Bronchial epithelial cell (primary cell): ENCODE results near the gene ITPRIP. TPM values are rescaled to one million over a fixed set of nuclear protein-coding genes. Genes with fewer than 3 reads are reported as not detected.

Source experiments
- DNase-seq: peaks from one replicate; pipeline ENCODE4 v3.0.0-alpha.2; 2010; ENCODE audit warnings: low read depth
- FAIRE-seq: peaks from 2 replicates; lab custom pipeline; 2011; peaks lifted over from hg19 to GRCh38; lab: Jason Lieb, UNC
- H3K27me3 ChIP-seq: 2 replicates; pipeline ENCODE4 v1.5.1; 2011; ENCODE audit warnings: low read length; ENCODE audit not compliant: control insufficient read depth, insufficient read depth
- H3K36me3 ChIP-seq: 2 replicates; pipeline ENCODE4 v1.5.1; 2011; ENCODE audit warnings: low read length; ENCODE audit not compliant: control insufficient read depth, insufficient read depth
- H3K4me3 ChIP-seq: 2 replicates; pipeline ENCODE4 v1.5.1; 2011; ENCODE audit warnings: mild to moderate bottlenecking, low read depth, low read length, control low read depth
- total RNA-seq: library from RNA; depleted of rRNA; stranded (reverse); fragments of >200 nt; gene quantifications from 2 replicates; pipeline ENCODE4 v1.2.1, GENCODE V29; 2014
- TF ChIP-seq, protein P1 (sequence below): IDR thresholded peaks from 2 replicates; pipeline ENCODE4 v1.5.1; 2011; ENCODE audit warnings: mild to moderate bottlenecking, moderate library complexity, low read length, control low read depth, inconsistent platforms; ENCODE audit not compliant: insufficient read depth, severe bottlenecking

The ITPRIP gene
- total RNA-seq, 1 donor from 2014 or later = 12.9 TPM

DNA sequence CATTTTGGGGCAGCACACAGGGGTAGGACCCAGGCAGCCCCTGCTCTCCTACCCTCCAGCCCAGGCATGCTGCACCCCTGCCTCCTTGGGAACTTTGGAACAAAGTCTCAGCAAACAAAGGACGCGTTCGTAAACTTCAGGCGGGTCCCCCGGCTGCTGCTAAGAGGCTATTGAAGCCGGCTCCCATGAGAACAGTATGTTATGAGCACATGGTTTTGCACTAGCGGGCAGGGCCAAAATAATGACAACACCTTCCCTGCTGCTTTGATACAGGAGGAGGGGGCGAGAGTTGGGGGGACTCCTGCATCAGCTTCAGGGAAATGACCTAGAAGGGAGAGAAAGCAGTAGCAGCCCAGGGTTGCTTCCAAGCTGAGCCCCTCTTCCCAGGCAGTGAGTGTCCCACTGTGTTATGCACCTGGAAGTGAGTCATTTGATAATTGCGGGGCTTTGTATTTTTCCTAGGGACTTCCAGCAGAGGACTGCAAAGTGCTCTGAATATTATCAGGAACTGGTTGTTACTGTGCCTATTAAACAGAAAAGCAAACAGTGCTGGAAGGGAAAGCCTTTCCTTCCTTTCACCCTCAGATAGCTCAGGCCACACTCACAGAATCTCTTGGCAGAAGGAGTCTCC, 6.9 kb downstream of the ITPRIP start:
- Histone ChIP-seq H3K27me3 (no peaks in the 10 kb centered on the region), H3K4me3 (no peak overlapping the region), H3K36me3 (peaks cover 23% of the 10 kb centered on the region)
- FAIRE-seq (no peak), DNase-seq (peak; percentile 67)
- TF ChIP-seq, protein P1, sequence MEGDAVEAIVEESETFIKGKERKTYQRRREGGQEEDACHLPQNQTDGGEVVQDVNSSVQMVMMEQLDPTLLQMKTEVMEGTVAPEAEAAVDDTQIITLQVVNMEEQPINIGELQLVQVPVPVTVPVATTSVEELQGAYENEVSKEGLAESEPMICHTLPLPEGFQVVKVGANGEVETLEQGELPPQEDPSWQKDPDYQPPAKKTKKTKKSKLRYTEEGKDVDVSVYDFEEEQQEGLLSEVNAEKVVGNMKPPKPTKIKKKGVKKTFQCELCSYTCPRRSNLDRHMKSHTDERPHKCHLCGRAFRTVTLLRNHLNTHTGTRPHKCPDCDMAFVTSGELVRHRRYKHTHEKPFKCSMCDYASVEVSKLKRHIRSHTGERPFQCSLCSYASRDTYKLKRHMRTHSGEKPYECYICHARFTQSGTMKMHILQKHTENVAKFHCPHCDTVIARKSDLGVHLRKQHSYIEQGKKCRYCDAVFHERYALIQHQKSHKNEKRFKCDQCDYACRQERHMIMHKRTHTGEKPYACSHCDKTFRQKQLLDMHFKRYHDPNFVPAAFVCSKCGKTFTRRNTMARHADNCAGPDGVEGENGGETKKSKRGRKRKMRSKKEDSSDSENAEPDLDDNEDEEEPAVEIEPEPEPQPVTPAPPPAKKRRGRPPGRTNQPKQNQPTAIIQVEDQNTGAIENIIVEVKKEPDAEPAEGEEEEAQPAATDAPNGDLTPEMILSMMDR = no peak

DNA sequence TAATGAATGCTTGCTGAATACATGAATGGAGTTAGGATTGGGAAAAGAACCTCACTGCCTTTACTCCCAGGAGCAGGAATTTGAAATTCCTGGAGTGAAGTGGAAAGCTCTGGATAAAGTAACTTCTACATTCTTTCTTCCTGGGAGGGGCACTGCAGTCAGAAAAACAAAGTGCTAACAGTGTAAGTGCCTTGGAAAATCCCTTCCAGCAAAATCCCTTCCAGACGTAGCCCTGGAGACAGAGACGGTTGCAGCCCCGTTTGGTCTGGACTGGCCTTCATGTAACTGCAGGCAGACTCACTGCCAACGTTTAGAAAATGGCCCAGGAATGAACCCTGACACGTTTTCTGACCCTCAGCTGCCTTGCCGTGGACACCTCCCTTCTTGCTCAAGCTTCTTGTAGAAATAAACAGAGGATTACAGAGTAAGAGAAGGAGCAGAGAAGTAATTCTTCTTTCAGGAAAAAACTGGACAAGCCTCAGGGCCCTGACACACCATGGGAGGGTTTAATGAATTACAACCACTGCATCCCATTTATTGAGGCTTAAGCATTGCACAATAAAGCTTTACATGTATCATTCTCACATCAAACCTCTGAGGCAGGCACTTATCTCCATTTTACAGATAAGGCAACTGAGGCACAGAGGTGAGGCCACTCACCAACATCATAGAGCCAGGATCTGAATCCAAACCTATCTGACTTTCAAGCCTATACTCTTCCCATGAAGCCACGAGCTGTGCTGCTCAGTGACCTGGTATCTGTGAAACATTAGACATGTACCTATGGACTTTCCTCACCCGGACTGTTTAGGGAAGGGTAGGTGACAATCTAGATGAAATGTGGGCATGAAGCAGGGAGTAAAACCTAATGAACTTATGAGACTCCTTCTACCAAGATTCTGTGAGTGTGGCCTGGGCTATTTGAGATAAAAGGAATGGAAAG, 7.8 kb downstream of the ITPRIP start:
- peaks cover 28% of the 10 kb centered on the region for H3K36me3 ChIP-seq
- no peaks in the 10 kb centered on the region for H3K27me3 ChIP-seq
- peak; percentile 85 for DNase-seq
- H3K4me3 ChIP-seq = no peak overlapping the region
- no peak for FAIRE-seq
- TF ChIP-seq, protein P1 = no peak

DNA sequence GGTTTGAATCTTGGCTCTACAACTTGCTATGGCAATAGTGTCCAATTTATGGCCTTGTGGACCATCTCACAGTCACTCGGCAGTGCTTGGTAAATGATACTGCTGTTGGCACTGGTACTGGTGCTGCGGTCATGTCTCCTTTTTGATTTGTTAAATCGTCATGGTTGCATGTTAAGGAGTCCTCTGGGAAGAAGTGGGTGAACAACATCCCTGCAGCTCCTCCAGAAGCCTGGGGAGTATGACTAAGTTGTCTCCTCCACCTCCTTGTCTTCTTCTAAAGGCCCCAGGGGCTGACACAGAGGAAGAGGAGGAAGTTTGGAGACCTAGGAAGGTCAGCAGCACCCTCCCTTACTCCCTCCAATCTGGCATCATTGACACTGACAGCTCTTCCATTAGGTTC, 8.5 kb downstream of the ITPRIP start:
- FAIRE-seq (no peak), DNase-seq (peak; percentile 87)
- Histone ChIP-seq H3K36me3 (peaks cover 26% of the 10 kb centered on the region), H3K27me3 (no peaks in the 10 kb centered on the region), H3K4me3 (no peak overlapping the region)
- TF ChIP-seq, protein P1 = no peak

DNA sequence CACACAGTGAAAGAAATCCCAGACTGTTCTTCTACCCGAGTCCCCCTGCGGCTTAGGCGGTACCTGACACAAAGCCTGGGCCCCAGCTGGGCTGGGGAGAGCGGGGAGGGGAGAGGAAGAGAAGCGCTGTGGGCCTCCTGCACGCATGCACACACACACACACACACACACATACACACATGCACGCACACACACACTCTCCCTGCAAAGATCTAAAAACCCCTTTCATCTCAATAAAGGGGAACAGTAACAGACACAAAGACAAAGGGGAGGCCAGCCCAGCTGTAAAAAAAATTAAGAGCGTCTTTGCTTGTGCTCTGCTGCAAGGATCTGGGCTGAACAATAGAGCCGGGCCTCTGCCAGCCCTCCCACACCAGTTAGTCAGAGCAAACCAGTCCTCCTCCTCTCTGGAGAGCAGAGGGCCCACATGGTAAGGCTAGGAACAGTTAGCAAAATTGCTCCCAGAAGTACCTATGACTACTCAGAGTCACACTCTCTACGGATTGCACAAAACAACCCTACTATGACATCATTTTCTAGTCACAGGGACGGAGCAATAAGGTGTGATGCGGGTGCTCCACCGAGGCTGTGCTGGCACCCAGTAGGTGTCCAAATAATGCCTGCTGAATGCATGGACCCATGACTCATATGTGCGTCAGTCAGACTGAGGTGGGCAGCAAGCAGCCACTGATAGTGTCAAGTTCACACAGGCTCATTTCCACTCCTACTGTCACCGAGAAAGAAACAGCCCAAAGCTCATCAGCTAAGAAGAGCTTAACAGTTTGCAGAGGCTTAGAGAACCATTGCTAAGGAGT, 9.2 kb downstream of the ITPRIP start:
- H3K27me3 ChIP-seq = no peaks in the 10 kb centered on the region
- H3K36me3 ChIP-seq = peaks cover 26% of the 10 kb centered on the region
- DNase-seq = peak; percentile 100
- FAIRE-seq = peak; percentile 86
- H3K4me3 ChIP-seq = peak overlapping the region; percentile 29
- TF ChIP-seq, protein P1 = no peak

DNA sequence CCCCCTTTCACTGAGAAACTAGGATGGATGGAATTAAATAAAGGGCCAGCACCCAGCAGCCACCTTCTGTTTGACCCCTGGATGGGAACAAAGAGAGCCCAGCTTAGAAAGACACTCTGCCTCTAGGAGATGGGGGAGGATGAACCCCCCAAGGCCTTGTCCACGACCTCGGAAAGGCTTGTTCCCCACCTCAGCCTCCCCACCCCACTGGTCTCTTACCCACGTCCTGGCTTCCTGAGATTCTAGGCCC, 9.7 kb downstream of the ITPRIP start:
- Histone ChIP-seq H3K27me3 (no peaks in the 10 kb centered on the region), H3K36me3 (peaks cover 25% of the 10 kb centered on the region), H3K4me3 (peak overlapping the region; percentile 29)
- TF ChIP-seq, protein P1 = no peak
- DNase-seq (no peak), FAIRE-seq (no peak)
